Cardiac fibroblast (primary cell): ENCODE data around the gene GALC.

Experiments used
- DNase-seq, 2 donors: peaks; one replicate each; pipeline versions ENCODE4 v3.0.0 to v3.0.0-alpha.2; 2010; ENCODE audit warnings: low read depth in 2 of 2
- H3K4me3 ChIP-seq, 2 donors: replicated peaks in 1 of 2; 1 replicate in 1 of 2; 2 replicates in 1 of 2; pipeline ENCODE4 v1.5.1; 2011; ENCODE audit warnings: low read depth in 2 of 2, low read length in 2 of 2, mild to moderate bottlenecking in 2 of 2, moderate library complexity in 1 of 2
- TF ChIP-seq, protein P1 (sequence below): IDR thresholded peaks from one replicate; pipeline ENCODE4 v1.5.1; 2011; ENCODE audit warnings: low read depth, mild to moderate bottlenecking, low read length, inconsistent platforms

GALC gene

DNA sequence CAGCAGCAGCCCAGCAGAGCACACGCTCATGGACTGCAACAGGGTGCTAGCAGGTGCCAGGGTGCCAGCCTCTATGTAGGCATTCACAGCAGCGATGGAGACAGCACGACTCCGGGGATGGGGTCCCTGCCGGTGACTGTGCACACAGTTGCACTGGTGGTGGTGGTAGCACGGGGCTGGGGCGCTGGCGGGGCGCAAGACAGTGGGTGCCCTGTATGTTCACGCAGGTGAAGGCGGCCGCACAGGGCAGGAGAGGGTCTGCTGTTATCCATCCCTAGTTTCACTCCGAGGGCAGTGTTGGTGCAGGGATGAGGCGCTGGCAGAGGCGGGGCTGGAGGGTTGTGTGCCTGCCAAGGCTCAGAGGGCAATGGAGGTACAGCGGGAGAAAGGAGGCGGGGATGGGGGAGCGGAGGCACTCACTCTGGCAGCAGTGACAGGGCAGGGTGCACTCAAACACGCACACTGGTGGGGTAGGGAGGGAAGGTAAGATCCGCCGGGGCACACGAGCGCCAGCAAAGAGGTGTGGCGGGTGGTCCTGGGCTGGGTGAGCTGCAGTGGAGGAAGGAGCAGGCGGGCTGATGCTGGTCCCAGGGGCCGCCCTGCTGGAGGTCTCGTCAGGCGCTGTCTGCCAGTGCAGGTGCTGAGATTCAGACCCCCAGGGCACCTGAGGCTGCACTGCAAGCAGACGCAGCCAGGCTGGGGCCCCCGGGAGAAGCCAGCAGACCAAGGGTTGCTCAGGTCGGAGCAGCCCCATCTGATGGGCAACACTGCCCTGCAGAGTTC is 76.7 kb downstream of the GALC start:
- TF ChIP-seq, protein P1, sequence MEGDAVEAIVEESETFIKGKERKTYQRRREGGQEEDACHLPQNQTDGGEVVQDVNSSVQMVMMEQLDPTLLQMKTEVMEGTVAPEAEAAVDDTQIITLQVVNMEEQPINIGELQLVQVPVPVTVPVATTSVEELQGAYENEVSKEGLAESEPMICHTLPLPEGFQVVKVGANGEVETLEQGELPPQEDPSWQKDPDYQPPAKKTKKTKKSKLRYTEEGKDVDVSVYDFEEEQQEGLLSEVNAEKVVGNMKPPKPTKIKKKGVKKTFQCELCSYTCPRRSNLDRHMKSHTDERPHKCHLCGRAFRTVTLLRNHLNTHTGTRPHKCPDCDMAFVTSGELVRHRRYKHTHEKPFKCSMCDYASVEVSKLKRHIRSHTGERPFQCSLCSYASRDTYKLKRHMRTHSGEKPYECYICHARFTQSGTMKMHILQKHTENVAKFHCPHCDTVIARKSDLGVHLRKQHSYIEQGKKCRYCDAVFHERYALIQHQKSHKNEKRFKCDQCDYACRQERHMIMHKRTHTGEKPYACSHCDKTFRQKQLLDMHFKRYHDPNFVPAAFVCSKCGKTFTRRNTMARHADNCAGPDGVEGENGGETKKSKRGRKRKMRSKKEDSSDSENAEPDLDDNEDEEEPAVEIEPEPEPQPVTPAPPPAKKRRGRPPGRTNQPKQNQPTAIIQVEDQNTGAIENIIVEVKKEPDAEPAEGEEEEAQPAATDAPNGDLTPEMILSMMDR: no peak
- H3K4me3 ChIP-seq: no peak overlapping the region
- DNase-seq: no peak

GRCh38 chr14:87908550-87908949 is 84.4 kb downstream of the GALC start:
- DNase-seq: no peak
- TF ChIP-seq, protein P1: no peak
- no peak overlapping the region for H3K4me3 ChIP-seq

DNA sequence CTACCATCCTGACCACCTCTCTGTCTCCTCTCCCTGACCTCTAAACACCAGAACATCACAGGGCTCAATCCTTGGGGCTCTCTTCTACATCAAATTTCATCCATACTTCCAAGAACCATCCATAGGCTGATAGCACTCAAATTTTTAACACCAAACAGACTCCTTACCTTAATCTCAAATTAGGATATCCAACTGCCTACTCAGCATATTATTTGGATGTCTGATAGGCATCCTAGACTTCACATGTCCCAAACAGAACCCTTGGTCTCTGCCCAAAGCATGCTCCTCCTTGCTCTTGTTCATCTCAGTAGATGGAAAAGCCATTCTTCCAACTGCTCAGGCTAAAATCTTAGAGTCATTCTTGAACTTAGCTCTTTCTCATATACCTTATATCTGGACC is 91.3 kb downstream of the GALC start:
- TF ChIP-seq, protein P1: no peak
- H3K4me3 ChIP-seq: no peak overlapping the region

GRCh38 chr14:87901236-87901635 is 91.7 kb downstream of the GALC start:
- TF ChIP-seq, protein P1: no peak
- no peak overlapping the region for H3K4me3 ChIP-seq
- peak; percentile 6 to 10 for DNase-seq

More for the DNA sequence above, 91.3 kb downstream of the GALC start:
- DNase-seq: no peak

GRCh38 chr14:87899228-87899627 is 93.8 kb downstream of the GALC start:
- DNase-seq: no peak
- TF ChIP-seq, protein P1: no peak
- no peak overlapping the region for H3K4me3 ChIP-seq

- TF ChIP-seq, protein P1: no peak
- no peak overlapping the region for H3K4me3 ChIP-seq
- DNase-seq: peak in 1 of 2 donors; percentile 7
Measured at GRCh38 chr14:87898301-87898700, 94.7 kb downstream of the GALC start.
